ENCODE data around the gene MVD.

Gene MVD

DNA sequence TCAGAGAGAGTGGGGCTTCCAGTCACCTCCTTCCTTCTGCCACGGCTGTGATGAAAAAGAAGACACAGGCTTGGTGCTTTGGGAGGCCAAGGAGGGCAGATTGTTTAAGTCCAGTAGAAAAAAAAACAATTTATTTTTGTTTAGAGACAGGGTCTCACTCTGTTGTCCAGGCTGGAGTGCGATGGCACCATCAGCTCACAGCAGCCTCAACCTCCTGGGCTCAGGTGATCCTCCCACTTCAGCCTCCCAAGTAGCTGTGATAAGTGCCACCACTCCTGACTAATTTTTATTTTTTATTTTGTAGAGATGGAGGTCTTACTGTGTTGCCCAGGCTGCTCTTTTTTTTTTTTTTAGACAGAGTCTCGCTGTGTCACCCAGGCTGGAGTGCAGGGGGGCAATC, 2.7 kb upstream of the MVD start:
- H3K9ac ChIP-seq (ENCODE audit: low read length) = no peak overlapping the region
- H3K27me3 ChIP-seq (ENCODE audit: control insufficient read depth, insufficient read depth, low read length) = no peaks in the 10 kb centered on the region
- no peak overlapping the region for H3K4me3 ChIP-seq (ENCODE audit: low read depth, low read length)
- no peak overlapping the region for H3K27ac ChIP-seq (ENCODE audit: low read depth, low read length)
- no peaks in the 10 kb centered on the region for H3K9me3 ChIP-seq (ENCODE audit: control insufficient read depth, insufficient read depth, low read depth, low read length)
- H3K36me3 ChIP-seq (ENCODE audit: control insufficient read depth, insufficient read depth, low read length) = peaks cover 7% of the 10 kb centered on the region
- no peaks in the 10 kb centered on the region; the same call in 1 of the 2 replicates for H3K4me1 ChIP-seq (ENCODE audit: control insufficient read depth, insufficient read depth, low read length)

DNA sequence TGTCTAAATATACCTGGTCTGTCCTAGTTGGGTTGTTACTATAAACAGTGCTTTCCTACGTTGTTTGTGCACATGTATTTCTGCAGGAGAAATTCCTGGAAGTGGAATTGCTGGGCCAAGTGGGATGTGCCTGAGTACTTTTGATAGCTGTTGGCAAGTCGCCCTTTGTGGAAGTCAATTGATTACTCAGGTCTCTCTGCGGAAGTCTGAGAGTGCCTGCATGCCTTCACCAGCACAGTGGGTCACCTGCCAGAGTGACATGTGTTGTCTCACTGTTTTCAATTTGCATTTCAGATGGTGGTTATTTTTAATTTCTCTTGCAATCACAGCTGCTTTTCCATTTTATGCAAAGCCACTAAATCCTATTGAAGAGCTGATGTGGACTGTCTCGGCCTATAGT, 2.3 kb upstream of the MVD start:
- Histone ChIP-seq H3K27me3 (ENCODE audit: control insufficient read depth, insufficient read depth, low read length) (no peaks in the 10 kb centered on the region), H3K4me1 (ENCODE audit: control insufficient read depth, insufficient read depth, low read length) (no peaks in the 10 kb centered on the region; the same call in 1 of the 2 replicates), H3K36me3 (ENCODE audit: control insufficient read depth, insufficient read depth, low read length) (peaks cover 7% of the 10 kb centered on the region), H3K4me3 (ENCODE audit: low read depth, low read length) (no peak overlapping the region), H3K9ac (ENCODE audit: low read length) (no peak overlapping the region), H3K9me3 (ENCODE audit: control insufficient read depth, insufficient read depth, low read depth, low read length) (no peaks in the 10 kb centered on the region), H3K27ac (ENCODE audit: low read depth, low read length) (no peak overlapping the region)

DNA sequence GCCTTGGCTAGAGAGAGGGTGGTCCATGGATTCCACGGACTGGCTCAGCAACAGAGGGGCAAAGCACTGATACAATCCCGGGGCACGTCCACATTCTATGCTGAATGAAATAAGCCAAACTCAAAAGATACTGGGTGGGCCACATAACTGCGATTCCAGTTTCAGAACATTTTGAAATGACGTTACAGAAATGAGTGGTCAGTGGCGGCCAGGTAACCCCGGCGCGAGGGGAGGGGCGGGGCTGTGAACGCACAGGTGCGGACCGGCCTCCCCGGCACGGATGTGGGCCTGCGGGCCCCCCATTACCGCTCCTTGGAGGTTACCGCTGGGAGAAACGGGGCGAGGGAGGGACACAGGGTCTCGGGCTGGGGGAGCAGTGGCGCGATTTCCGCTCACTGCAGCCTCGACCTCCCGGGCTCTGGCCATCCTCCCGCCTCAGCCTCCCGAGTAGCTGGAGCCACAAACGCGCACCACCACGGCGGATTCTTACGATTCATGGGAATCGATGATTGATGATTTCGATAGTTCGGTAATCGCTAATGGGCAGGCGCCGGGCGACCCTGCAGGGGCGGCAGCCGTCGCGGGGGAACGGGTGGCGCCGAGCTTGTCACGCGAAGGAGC, 559 bp downstream of the MVD start:
- H3K9me3 ChIP-seq (ENCODE audit: control insufficient read depth, insufficient read depth, low read depth, low read length) = no peaks in the 10 kb centered on the region
- peak overlapping the region; percentile 90 for H3K4me3 ChIP-seq (ENCODE audit: low read depth, low read length)
- no peaks in the 10 kb centered on the region; the same call in 1 of the 2 replicates for H3K4me1 ChIP-seq (ENCODE audit: control insufficient read depth, insufficient read depth, low read length)
- no peak overlapping the region; the same call in 1 of the 2 replicates for H3K27ac ChIP-seq (ENCODE audit: low read depth, low read length)
- H3K9ac ChIP-seq (ENCODE audit: low read length) = peak overlapping the region; percentile 72
- no peaks in the 10 kb centered on the region for H3K27me3 ChIP-seq (ENCODE audit: control insufficient read depth, insufficient read depth, low read length)
- peaks cover 17% of the 10 kb centered on the region for H3K36me3 ChIP-seq (ENCODE audit: control insufficient read depth, insufficient read depth, low read length)

DNA sequence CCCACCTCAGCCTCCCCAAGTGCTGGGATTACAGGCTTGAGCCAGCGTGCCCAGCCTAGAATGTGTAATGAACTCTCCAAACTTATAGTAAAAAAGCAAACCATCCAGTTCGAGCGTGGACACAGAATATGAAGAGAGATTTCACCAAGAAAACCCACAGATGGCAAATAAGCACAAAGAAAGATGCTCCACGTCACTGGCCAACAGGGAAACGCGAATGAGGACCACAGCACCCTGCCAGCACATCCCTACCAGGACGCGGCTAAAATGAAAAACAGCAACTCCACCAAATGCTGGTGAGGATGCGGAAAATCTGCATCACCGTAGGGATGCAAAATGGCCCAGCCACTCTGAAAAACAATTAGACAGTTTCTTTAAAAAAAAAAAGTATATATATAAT, 1.4 kb downstream of the MVD start:
- no peak overlapping the region for H3K27ac ChIP-seq (ENCODE audit: low read depth, low read length)
- no peak overlapping the region for H3K9ac ChIP-seq (ENCODE audit: low read length)
- no peaks in the 10 kb centered on the region for H3K27me3 ChIP-seq (ENCODE audit: control insufficient read depth, insufficient read depth, low read length)
- no peaks in the 10 kb centered on the region for H3K9me3 ChIP-seq (ENCODE audit: control insufficient read depth, insufficient read depth, low read depth, low read length)
- peaks cover 25% of the 10 kb centered on the region for H3K36me3 ChIP-seq (ENCODE audit: control insufficient read depth, insufficient read depth, low read length)
- no peak overlapping the region for H3K4me3 ChIP-seq (ENCODE audit: low read depth, low read length)
- H3K4me1 ChIP-seq (ENCODE audit: control insufficient read depth, insufficient read depth, low read length) = no peaks in the 10 kb centered on the region; the same call in 1 of the 2 replicates

DNA sequence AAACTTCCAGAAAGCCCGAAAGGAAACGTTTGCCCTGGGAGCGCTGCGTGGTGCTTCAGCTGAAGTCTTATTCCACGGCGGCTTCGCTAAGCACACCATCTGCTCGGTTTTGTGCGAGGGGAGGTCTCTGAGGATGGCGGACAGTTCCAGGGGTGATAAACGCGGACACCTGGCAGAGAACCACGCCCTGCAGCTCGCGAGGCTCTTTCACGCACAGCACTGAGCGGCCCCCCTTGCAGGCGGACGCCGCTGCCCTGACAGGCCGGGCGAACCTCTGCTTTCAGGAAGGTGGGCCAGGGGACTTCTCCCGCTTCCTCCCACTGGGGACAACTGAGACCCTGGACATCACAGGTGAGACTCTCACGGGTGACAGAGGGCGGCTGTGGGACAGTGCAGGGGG, 3.7 kb downstream of the MVD start:
- Histone ChIP-seq H3K27me3 (ENCODE audit: control insufficient read depth, insufficient read depth, low read length) (no peaks in the 10 kb centered on the region), H3K4me3 (ENCODE audit: low read depth, low read length) (no peak overlapping the region), H3K4me1 (ENCODE audit: control insufficient read depth, insufficient read depth, low read length) (no peaks in the 10 kb centered on the region; the same call in 1 of the 2 replicates), H3K36me3 (ENCODE audit: control insufficient read depth, insufficient read depth, low read length) (peaks cover 41% of the 10 kb centered on the region), H3K9ac (ENCODE audit: low read length) (no peak overlapping the region), H3K9me3 (ENCODE audit: control insufficient read depth, insufficient read depth, low read depth, low read length) (no peaks in the 10 kb centered on the region), H3K27ac (ENCODE audit: low read depth, low read length) (no peak overlapping the region)

DNA sequence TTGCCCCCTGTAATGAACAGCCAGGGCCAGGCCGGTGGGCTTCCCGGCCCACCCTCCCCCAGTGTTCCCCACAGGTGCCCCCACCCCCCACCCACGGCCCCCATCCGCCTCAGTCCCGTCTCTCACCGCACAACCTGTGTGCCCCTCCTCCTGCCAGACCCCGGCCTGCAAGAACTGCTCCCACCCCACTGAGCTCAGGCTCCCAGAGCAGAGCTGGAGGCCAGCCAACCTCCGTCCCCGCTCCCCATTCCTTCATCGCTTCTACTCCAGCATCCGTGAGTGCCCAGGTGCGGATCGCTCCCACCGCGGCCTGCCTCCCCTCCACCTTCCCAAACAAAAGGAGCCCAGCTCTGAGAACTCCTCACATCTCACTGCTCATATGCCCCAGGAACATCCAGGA, 4.2 kb downstream of the MVD start:
- peaks cover 45% of the 10 kb centered on the region for H3K36me3 ChIP-seq (ENCODE audit: control insufficient read depth, insufficient read depth, low read length)
- H3K4me3 ChIP-seq (ENCODE audit: low read depth, low read length) = no peak overlapping the region
- no peaks in the 10 kb centered on the region; the same call in 1 of the 2 replicates for H3K4me1 ChIP-seq (ENCODE audit: control insufficient read depth, insufficient read depth, low read length)
- H3K9me3 ChIP-seq (ENCODE audit: control insufficient read depth, insufficient read depth, low read depth, low read length) = no peaks in the 10 kb centered on the region
- no peak overlapping the region for H3K9ac ChIP-seq (ENCODE audit: low read length)
- H3K27ac ChIP-seq (ENCODE audit: low read depth, low read length) = no peak overlapping the region
- H3K27me3 ChIP-seq (ENCODE audit: control insufficient read depth, insufficient read depth, low read length) = no peaks in the 10 kb centered on the region

DNA sequence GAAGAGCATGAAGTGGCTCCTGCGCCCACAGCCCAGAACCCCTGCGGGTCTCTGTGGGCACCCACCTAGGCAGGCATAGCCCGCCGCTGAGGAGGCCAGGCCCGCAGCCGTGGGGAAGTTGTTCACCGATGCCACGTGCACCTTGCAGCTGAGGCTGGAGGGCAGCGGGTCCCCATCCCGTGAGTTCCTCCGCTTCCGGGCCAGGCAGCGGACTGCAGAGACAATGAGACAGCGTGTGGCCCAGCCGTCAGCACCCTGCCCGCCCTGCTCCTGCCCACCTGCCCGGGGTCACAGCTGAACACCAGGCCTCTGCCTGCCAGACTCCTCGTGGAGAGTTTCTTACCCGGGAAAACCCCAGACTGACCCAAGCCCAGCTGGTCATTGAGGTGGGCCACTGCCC, 5.5 kb downstream of the MVD start:
- Histone ChIP-seq H3K9ac (ENCODE audit: low read length) (no peak overlapping the region), H3K4me3 (ENCODE audit: low read depth, low read length) (no peak overlapping the region), H3K36me3 (ENCODE audit: control insufficient read depth, insufficient read depth, low read length) (peaks cover 51% of the 10 kb centered on the region), H3K9me3 (ENCODE audit: control insufficient read depth, insufficient read depth, low read depth, low read length) (no peaks in the 10 kb centered on the region), H3K4me1 (ENCODE audit: control insufficient read depth, insufficient read depth, low read length) (no peaks in the 10 kb centered on the region; the same call in 1 of the 2 replicates), H3K27me3 (ENCODE audit: control insufficient read depth, insufficient read depth, low read length) (no peaks in the 10 kb centered on the region), H3K27ac (ENCODE audit: low read depth, low read length) (no peak overlapping the region)

DNA sequence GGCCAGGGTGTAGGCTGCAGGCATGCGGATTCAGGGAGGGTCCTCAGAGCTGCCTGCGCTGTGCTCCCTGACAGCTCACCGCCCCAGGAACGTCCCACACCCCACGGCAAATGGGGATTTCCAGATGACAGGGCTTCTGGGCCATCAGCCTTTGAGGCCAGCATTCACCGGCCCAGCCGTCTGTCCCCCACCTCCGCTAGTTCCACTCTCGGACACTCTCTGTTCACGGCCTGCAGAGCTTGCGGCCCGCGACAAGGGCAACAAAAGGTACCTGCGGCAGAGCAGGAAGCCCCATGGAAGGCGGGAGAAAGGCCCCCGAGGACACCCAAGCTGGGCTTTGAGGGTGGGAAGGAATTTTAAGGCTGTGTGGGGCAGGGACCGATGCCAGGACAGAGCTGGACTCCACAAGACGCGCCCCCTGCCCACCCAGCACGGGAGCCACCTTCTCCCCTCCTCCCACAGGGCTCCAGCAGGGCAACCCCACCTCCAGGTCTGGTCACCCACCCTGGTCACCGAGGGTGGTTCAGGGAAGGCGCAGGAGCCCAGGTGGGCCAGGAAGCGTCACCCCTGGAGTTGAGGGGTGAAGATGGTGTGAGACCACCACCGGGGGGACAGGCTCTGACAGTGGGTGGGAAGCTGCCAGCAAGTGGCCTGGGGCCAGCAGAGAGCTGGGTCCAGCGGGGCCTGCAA, 6.5 kb downstream of the MVD start:
- peaks cover 56% of the 10 kb centered on the region for H3K36me3 ChIP-seq (ENCODE audit: control insufficient read depth, insufficient read depth, low read length)
- peaks cover 4% of the 10 kb centered on the region for H3K4me1 ChIP-seq (ENCODE audit: control insufficient read depth, insufficient read depth, low read length)
- H3K27me3 ChIP-seq (ENCODE audit: control insufficient read depth, insufficient read depth, low read length) = no peaks in the 10 kb centered on the region
- no peak overlapping the region for H3K9ac ChIP-seq (ENCODE audit: low read length)
- no peak overlapping the region for H3K4me3 ChIP-seq (ENCODE audit: low read depth, low read length)
- H3K27ac ChIP-seq (ENCODE audit: low read depth, low read length) = no peak overlapping the region
- H3K9me3 ChIP-seq (ENCODE audit: control insufficient read depth, insufficient read depth, low read depth, low read length) = no peaks in the 10 kb centered on the region

DNA sequence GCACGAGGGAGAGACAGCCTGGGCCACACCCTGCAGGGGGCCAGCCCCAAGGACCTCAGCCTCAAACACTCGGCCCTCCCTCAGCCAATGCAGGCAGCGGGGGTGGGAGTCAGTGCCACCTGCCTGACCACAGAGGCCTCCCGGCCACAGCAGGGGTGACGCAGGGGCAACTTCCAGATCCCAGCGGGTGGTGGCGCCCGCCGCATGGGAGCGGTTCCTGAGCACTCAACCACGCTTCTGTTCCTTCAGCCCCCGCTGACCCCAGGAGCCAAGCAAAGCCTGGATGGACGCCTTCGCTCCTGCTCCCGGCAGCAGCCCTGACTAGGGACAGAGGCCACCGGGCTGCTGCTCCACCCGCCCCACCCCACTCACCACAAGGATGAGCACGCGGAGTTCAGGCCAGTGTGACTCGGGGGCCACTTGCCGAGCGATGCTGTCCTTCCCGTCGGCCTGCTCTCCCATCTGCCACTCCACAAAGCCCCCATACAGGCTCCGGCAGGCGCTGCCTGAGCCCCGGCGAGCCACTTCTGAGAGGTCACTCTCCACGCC, 7.1 kb downstream of the MVD start:
- Histone ChIP-seq H3K4me1 (ENCODE audit: control insufficient read depth, insufficient read depth, low read length) (peaks cover 8% of the 10 kb centered on the region), H3K36me3 (ENCODE audit: control insufficient read depth, insufficient read depth, low read length) (peaks cover 56% of the 10 kb centered on the region)

DNA sequence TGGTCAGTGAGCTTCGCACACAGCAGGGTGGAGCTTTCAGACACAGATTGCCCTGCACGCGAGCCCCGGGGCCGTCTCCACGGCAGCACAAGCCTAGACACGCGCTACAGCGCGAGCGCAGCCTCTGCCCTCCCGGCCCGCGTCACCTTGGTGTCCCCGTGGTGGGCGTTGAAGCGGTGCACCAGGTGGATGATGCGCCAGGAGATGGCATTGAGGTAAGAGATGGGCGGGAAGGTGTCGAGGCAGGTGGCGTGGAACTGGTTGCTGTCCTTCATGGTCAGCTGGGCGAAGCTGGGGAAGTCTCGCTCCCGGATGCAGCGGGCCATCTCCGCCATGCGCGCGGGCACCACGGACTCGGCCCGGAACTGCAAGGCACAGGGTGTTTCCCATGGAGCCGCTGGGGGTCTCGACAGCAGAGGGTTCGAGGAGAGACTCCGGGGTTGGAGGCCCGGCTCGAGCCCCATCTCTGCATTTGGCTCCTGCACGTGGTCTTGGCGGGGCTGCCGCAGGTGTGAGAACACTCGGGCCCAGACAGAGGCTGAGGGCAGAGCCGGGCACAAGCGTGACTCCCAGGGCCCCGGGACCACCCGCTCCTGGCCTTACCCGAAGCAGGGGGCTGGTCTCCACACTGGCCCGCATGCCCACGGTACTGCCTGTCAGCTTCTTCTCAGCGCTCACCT, 7.7 kb downstream of the MVD start:
- Histone ChIP-seq H3K4me3 (ENCODE audit: low read depth, low read length) (no peak overlapping the region), H3K4me1 (ENCODE audit: control insufficient read depth, insufficient read depth, low read length) (peaks cover 9% of the 10 kb centered on the region), H3K36me3 (ENCODE audit: control insufficient read depth, insufficient read depth, low read length) (peaks cover 56% of the 10 kb centered on the region), H3K9me3 (ENCODE audit: control insufficient read depth, insufficient read depth, low read depth, low read length) (no peaks in the 10 kb centered on the region), H3K27ac (ENCODE audit: low read depth, low read length) (no peak overlapping the region), H3K27me3 (ENCODE audit: control insufficient read depth, insufficient read depth, low read length) (no peaks in the 10 kb centered on the region), H3K9ac (ENCODE audit: low read length) (no peak overlapping the region)

More for the DNA sequence above, 7.1 kb downstream of the MVD start:
- Histone ChIP-seq H3K27ac (ENCODE audit: low read depth, low read length) (no peak overlapping the region), H3K9ac (ENCODE audit: low read length) (no peak overlapping the region), H3K27me3 (ENCODE audit: control insufficient read depth, insufficient read depth, low read length) (no peaks in the 10 kb centered on the region), H3K9me3 (ENCODE audit: control insufficient read depth, insufficient read depth, low read depth, low read length) (no peaks in the 10 kb centered on the region), H3K4me3 (ENCODE audit: low read depth, low read length) (no peak overlapping the region)

Data from HUES6 (cell line).